Left lung (tissue), 10 donors: ENCODE measurements around the gene RNF181. TPM values are rescaled to one million over a fixed set of nuclear protein-coding genes. Genes with fewer than 3 reads are reported as not detected.

Source experiments
- ATAC-seq: fragments of 200-7000 bp; cut with Tn5 transposase; one replicate; pipeline ENCODE4 v1.9.1; 2020; ENCODE audit warnings: moderate library complexity
- DNase-seq, 4 donors: peaks; one replicate each; pipeline ENCODE4 v3.0.0-alpha.2; 2013 to 2020
- H3K27ac ChIP-seq, 2 donors: fragments of 200-600 bp; sonication (generic) in 1 of 2; one replicate each; pipeline versions ENCODE4 v1.5.0 to v1.8.0; 2020 to 2021
- H3K27me3 ChIP-seq, 2 donors: fragments of 200-600 bp; sonication (generic) in 1 of 2; one replicate each; pipeline versions ENCODE4 v1.5.0 to v1.8.0; 2020 to 2021
- H3K36me3 ChIP-seq, 2 donors: fragments of 200-600 bp; sonication (generic) in 1 of 2; one replicate each; pipeline versions ENCODE4 v1.5.0 to v1.8.0; 2020 to 2021
- H3K4me1 ChIP-seq, 2 donors: fragments of 200-600 bp; one replicate each; pipeline ENCODE4 v1.8.0; 2021
- H3K4me3 ChIP-seq, 2 donors: fragments of 200-600 bp; sonication (generic) in 1 of 2; one replicate each; pipeline versions ENCODE4 v1.5.0 to v1.8.0; 2020 to 2021; ENCODE audit warnings: mild to moderate bottlenecking in 1 of 2
- H3K9me3 ChIP-seq, 2 donors: fragments of 200-600 bp; sonication (generic) in 1 of 2; one replicate each; pipeline versions ENCODE4 v1.5.0 to v1.8.0; 2020 to 2021
- CTCF ChIP-seq, 2 donors: fragments of 200-600 bp; sonication (generic) in 1 of 2; IDR thresholded peaks; one replicate each; pipeline versions ENCODE4 v1.5.0 to v1.8.0; 2021; ENCODE audit warnings: antibody characterized with exemption in 2 of 2
- intact Hi-C, 2 donors: fragments of 100-400 bp; cut with DNase I; formaldehyde crosslinking; loops; one replicate each; pipeline versions ENCODE4 v1.11.2 to v1.14.2; 2022
- polyA plus RNA-seq, 6 donors: library from polyadenylated mRNA; unstranded; fragments of 120-200 nt; gene quantifications; one replicate each; pipeline ENCODE4 v1.2.1, GENCODE V29; 2013; ENCODE audit not compliant: insufficient read length in 6 of 6
- total RNA-seq, 2 donors: library from RNA; stranded (reverse); fragmentation: NEBNext Ultra II Directional; extraction: Animal tissue kit (Norgen Biotek cat#: 25700); gene quantifications; one replicate each; pipeline ENCODE4 v1.2.1, GENCODE V29; 2021
- donor health status: DM: no; HTN: yes; CAD: no.
- donor health status: DM: no; HTN: no; CAD: no.

The RNF181 gene
- total and polyA plus RNA-seq, 8 donors = 94.9 to 109 (median 101) TPM

GRCh38 chr2:85566265-85566664 lies 29.3 kb upstream of the RNF181 start:
- Histone ChIP-seq H3K27me3 (no peaks in the 10 kb centered on the region), H3K36me3 (no peaks in the 10 kb centered on the region), H3K27ac (no peak overlapping the region), H3K4me1 (peaks cover 0 to 9% of the 10 kb centered on the region in 2 donors), H3K4me3 (no peak overlapping the region), H3K9me3 (no peaks in the 10 kb centered on the region)
- no peak for ATAC-seq
- intact Hi-C loops = no loop called here
- no peak for DNase-seq
- no peak for TF ChIP-seq CTCF (IDR thresholded peaks at IDR 0.05)

GRCh38 chr2:85575739-85576138 lies 19.8 kb upstream of the RNF181 start:
- Histone ChIP-seq H3K4me1 (peaks cover 22 to 46% of the 10 kb centered on the region in 2 donors), H3K4me3 (no peak overlapping the region), H3K9me3 (no peaks in the 10 kb centered on the region), H3K27me3 (no peaks in the 10 kb centered on the region), H3K36me3 (peaks cover 0 to 3% of the 10 kb centered on the region in 2 donors), H3K27ac (peak overlapping the region in 1 of 2 donors; percentile 91)
- intact Hi-C loops = no loop called here
- DNase-seq (no peak), ATAC-seq (no peak)
- TF ChIP-seq CTCF (IDR thresholded peaks at IDR 0.05) = no peak

GRCh38 chr2:85577063-85577385 lies 18.5 kb upstream of the RNF181 start:
- no peak for ATAC-seq
- H3K4me3 ChIP-seq = peak overlapping the region in 1 of 2 donors; percentile 59
- no peak for DNase-seq
- peaks cover 22 to 57% of the 10 kb centered on the region in 2 donors for H3K4me1 ChIP-seq
- peak overlapping the region; percentile 90 to 91 for H3K27ac ChIP-seq
- peaks cover 0 to 16% of the 10 kb centered on the region in 2 donors for H3K36me3 ChIP-seq
- no peak for TF ChIP-seq CTCF (IDR thresholded peaks at IDR 0.05)
- intact Hi-C loops = no loop called here
- H3K27me3 ChIP-seq = no peaks in the 10 kb centered on the region
- H3K9me3 ChIP-seq = no peaks in the 10 kb centered on the region

- peaks cover 22 to 63% of the 10 kb centered on the region in 2 donors for H3K4me1 ChIP-seq
Measured at GRCh38 chr2:85577386-85578242, 17.9 kb upstream of the RNF181 start, which contains the start of gene VAMP8. Gene VAMP8, plus strand, starts transcription at chr2:85577586. Its CDS starts 61 bp downstream, at chr2:85577647.

More at GRCh38 chr2:85577386-85578242, 17.9 kb upstream of the RNF181 start, which contains the start of gene VAMP8:
- intact Hi-C loops = no loop called here
- H3K27ac ChIP-seq = peak within 1 kb of the TSS; percentile 90 to 91
- TF ChIP-seq CTCF (IDR thresholded peaks at IDR 0.05) = no peak
- DNase-seq = peak in 3 of 4 donors; percentile 69 to 91 (median 88)
- peaks cover 0 to 20% of the 10 kb centered on the region in 2 donors for H3K36me3 ChIP-seq
- H3K27me3 ChIP-seq = no peaks in the 10 kb centered on the region
- H3K4me3 ChIP-seq = peak within 1 kb of the TSS; percentile 35 to 59
- ATAC-seq = peak; percentile 88
- H3K9me3 ChIP-seq = no peaks in the 10 kb centered on the region
